Measurements from ENCODE around the gene CCNYL1.
"Not testable (repeated sequence)": the region's sequence is repeated elsewhere in the genome, so short reads cannot be mapped to it uniquely, and the experiment has no call there.

Gene CCNYL1

DNA sequence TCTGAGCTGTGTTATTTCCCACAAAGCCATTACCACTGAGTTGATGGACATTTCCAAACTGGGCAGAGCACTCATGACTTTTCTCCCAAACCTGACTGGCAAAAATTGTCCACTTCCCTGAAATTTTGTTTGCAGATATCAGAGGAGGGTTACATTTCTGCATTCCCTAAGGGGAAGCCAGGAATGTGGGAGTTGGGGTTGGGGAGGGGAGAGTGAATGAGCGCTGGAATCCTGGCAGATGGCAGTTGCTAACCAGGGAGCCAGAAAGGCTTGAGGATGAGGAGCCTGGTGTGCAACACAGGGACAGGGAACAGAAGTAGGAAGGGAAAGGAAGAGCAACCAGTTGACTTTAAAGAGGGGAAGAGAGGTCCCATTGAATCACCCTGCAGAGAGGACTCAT, 14.0 kb upstream of the CCNYL1 start:
- DNase-seq (ENCODE audit: low read depth in 2 of 2), result no peak

DNA sequence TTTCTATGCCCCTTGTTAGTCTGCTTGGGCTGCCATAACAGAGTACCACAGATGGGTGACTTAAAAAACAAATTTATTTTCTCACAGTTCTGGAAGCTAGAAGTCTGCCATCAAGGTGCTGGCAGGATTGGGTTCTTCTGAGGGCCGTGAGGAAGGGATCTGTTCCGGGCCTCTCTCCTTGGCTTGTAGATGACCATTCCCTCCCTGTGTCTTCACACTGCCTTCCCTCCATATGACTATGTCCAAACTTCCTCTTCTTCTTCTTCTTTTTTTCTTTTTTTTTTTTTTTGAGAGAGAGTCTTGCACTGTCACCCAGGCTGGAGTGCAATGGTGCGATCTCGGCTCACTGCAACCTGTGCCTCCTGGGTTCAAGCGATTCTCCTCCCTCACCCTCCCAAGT, 13.1 kb upstream of the CCNYL1 start:
- no peak for DNase-seq (ENCODE audit: low read depth in 2 of 2)

DNA sequence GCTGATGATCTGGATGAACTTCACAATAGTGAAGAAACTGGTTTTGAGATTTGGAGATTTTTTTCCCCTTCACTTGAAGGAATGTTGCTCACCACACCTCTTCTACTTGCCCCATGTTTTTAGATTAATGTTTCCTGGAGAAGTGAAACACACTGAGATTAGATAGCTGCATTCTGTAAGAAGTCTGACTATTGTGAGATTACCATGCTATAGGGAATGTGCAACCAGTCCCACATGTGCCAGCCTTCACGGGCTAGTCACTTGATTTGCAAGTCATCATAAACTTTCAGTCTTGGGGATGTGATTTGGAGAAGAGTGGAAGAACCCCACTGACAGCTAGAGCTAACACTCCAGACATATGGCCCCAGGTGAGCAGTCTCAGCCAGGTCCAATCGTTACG, 7.4 kb upstream of the CCNYL1 start:
- no peak for DNase-seq (ENCODE audit: low read depth in 2 of 2)

DNA sequence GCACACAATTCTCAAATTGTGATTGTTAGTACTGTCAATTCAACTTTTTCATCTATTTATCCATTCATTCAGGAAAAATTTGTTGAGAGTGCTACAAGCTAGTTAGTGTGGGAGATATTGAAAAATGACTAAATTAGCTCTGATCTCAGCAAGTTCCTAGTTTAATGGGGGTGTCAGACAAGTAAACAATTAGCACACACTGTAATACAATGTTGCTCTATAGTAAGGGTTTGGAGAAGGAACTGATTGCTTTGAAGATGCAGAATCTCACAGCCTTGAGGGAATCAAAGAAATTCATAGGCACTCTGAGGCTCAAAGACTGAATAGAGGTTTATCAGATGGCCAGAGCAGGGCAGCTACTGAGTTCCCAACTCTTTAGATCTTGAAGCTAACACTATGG, 6.8 kb upstream of the CCNYL1 start:
- DNase-seq (ENCODE audit: low read depth in 2 of 2), result no peak

DNA sequence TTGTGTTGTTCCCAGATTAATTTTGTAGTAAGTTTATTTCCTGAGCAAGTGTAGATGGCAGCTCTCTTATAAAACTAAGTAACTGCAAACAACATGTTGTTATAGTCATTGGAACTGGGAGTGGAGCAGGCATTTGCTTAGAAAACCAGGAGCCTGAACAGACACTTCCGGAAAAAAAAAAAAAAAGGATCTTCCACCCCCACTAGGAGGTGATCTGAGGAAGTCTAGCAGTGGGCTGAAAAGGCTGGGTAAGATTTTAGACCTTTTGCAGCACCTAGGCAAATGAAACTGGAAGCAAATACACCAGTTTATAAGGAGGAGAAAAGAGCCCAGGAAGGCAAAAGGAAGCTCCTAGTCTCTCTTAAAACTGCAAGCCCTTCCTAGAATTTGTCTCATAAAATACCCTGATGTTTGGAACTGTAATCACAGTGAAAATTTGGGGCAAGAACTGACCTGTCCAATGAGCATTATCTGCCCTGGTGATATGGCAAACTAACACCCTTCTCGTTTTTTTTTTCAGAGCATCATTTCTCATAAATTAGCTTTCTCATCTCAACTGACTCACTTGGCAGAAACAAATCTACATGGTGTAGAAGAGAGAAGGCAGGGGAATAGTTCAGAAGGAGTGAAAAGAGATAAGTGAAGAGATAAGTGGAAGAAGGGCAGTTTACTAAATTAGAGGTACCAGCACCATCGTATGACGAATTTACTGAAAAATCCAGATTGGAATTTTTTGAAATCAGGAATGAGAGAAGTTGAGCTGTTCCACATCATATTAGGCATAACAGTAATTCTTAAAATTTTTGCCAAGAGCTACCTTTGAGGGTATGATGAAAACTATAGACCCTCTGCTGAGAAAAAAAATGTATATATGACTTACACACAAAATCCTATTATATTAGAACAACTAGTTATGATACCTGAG, 4.2 kb upstream of the CCNYL1 start:
- no peak for DNase-seq (ENCODE audit: low read depth in 2 of 2)

DNA sequence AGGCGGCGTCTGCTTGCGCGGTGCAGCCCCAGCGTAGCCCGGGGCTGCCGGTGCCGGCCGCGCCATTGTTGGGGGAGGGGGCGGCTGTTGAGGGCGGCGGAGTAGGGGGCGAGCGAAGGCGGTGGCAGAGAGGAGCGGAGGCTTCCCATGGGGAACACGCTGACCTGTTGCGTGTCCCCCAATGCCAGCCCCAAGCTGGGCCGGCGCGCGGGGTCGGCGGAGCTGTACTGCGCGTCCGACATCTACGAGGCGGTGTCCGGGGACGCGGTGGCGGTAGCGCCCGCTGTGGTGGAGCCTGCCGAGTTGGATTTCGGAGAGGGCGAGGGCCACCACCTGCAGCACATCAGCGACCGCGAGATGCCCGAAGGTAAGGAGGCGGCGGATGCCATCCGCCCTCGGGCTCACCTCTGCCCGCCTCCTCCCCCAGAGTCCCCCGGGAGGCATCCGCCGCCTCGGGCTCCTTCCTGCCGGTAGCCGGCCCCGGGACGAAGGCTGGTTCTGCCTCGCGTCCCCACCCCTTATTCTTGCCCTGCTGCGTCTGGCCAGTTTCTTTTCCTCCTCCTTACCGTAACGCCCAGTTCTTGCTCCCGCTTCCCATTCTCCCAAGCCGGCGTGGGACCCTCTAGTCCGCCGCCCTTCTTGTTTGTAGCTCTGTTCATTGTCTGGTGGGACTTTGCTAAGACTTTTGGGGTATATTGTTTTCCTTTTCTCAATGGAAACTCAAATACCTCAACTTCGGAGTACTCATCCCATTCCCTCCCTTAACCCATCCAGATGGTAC, 500 bp downstream of the CCNYL1 start:
- no peak for DNase-seq (ENCODE audit: low read depth in 2 of 2)

DNA sequence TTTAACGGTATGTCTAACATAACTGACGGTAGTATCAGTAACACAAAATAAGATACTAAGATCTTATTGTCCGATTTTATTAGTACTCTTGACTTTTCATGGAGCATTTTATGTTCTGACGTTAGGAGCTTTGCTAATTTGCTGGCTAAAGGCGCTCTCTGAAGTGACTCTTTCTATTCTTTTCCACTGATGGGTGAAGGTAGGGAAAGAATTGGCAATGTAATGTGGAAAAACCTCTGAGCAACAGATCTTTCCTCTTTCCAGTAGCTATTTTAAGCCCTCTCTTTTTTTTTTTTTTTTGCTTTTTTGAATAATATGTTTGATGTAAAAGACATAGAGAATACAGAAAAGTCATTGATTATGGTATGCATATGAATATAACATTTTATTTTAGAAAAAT, 4.6 kb downstream of the CCNYL1 start:
- DNase-seq (ENCODE audit: low read depth in 2 of 2), result no peak

DNA sequence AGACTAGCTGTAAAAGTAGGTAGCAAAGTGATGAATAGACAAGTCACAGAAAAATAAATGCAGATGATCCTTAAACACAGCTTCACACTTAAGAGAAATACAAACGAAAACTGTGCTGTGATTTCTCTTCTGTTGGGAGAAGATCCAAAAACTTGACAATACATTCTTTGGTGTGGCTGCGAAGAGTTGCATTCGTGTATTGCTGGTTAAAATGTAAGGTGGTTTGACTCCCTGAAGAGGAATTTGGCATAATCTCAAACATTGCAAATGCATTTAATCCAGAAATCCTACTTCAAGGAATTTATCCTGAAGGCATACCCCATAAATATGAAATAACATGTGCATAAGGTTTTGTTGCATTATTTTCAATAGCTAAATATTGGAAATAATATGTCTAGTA, 7.1 kb downstream of the CCNYL1 start:
- no peak for DNase-seq (ENCODE audit: low read depth in 2 of 2)

DNA sequence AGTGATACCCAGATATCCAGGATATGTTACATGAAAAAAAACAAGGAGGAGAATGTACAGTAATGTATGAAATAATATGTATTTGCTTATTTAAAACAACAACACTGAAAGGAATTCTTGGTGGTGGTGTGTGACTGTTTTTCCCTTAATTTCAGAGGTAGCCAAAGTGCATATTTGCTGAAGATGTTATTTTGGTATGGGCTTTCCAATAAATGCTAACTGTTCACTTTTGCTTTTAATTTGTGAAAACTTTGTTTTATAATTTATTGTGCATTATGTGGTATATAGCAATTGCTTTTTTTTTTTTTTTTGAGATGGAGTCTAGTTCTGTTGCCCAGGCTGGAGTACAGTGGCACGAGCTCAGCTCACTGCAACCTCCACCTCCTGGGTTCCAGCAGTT, 7.6 kb downstream of the CCNYL1 start:
- DNase-seq (ENCODE audit: low read depth in 2 of 2), result no peak

DNA sequence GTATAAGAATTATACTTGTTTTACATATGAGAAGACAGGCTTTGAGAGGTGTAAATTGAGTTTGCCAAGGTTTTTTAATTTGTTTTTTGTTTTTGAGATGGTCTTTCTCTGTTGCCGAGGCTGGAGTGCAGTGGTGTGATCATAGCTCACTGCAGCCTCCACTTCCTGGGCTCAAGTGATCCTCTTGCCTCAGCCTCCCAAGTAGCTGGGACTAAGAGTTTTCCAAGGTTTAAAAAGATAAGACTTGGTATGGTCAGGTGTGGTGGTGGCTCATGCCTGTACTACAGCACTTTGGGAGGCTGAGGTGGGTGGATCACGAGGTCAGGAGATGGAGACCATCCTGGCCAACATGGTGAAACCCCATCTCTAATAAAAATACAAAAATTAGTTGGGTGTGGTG, 8.2 kb downstream of the CCNYL1 start:
- DNase-seq (ENCODE audit: low read depth in 2 of 2), result not testable (repeated sequence)

DNA sequence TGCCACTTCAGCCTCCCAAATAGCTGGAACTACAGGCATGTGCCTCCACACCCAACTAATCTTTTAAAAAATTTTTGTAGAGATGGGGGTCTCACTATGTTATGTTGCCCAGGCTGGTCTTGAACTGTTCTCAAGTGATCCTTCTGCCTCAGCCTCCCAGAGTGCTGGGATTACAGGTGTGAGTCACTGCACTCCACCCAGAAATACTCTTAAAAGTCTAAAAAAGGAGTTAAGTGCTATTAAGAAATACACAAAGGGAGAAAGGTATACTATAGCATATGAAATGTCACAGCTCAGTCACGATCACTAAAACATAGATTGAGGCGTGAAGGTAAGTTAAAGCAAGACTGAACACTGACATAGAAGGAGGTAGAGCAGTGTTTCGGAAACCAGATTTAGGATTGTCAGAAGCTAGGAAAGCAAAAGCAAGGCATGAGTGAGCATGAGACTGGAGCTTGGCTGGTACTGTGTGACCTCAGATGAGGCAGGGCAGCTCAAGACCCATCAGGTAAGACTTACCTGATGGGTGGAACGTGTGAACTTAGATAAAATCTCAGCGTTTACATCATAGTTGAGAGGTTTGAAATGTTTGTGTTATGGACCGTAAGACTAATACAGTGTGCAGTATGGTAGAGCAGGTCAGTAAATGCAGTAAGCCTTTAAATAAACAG, 9.2 kb downstream of the CCNYL1 start:
- DNase-seq (ENCODE audit: low read depth in 2 of 2), result no peak

DNA sequence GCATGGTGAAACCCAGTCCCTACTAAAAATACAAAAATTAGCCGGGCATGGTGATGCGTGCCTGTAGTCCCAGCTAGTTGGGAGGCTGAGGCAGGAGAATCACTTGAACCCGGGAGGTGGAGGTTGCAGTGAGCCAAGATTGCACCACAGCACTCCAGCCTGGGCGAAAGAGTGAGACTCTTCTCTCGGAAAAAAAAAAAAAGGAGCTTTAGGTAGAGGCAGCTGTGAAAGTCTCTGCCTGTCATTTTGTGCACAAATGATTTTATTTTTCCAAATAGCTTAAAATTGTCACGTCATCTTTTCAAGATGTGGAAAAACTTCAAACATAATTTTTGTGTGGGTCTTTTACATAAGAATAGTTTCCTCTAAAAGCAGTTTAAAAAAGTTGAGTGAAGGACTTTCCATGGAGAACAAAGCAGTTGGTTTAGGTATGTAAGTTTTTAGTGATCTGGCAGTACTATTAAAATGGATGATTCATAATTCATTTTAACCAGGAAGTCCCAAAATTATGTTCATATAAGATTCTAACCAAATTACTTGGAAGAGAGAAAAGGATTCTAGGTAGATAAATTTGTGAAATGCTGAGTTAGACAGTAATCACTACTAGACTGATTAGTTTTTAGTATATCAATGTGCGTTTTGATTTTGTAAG, 11.5 kb downstream of the CCNYL1 start:
- DNase-seq (ENCODE audit: low read depth in 2 of 2), result no peak

DNA sequence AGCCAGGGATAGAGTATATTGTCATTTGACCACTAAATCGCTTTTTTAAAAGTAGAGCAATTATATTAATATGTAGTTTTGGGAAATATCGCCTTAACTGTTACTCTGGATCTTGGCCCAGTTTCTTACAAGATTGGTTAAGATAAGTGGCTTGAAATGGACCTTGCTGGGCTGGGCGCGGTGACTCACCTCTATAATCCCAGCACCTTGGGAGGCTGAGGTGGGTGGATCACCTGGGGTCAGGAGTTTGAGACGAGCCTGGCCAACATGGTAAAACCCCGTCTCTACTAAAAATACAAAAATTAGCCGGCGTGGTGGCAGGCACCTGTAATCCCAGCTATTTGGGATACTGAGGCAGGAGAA, 12.0 kb downstream of the CCNYL1 start:
- DNase-seq (ENCODE audit: low read depth in 2 of 2), result not testable (repeated sequence)

DNA sequence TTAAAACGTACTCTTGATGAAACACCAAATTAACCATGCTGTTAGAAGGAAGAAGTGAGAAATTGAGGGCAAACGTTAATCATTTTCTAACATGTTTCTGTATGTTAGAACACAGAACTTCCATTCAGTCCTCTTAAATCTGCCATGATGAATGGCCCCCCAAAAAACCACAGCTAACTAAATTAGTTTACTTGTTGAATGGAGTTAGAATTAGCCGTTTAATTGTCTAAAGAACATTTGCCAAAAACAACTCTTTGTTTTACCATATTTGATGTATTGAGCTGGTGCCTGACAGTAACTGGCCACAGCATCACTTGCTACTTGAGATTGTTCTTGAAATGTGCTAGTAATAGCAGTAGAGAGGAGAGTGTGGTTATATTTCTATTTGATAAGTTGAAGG, 12.7 kb downstream of the CCNYL1 start:
- no peak for DNase-seq (ENCODE audit: low read depth in 2 of 2)

DNA sequence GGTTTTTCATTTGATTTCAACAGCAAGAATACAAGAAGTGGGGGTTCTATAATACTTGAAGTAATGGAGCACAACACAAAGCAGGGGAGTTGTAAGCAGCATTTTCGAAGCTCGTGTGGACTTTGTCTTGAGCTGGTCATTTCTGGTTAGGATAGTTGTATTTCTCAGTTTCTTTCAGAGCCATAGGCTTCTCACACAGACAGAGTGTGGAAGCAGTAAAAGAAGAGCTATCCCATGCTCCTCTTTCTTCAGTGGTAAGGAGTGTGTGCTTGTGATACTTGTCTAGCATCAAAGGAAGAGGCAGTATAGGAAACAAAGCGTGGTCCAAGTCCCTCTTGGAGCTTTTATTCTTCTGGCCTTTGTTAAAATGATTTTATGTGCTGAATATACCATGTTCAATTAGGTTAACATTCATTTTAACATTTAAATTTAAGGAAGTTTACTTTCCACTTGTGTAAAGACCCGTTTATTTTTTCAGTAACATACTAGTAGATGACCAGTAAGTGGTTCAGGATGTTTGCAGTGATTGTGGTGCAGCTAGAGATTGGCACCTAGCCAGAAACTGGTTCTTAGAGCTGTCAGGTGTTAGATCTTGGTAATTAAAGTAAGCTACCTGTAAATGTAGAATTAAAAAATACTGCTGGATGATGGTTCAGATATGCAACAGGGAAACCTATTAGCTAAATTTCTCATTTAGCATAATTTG, 14.6 kb downstream of the CCNYL1 start:
- DNase-seq (ENCODE audit: low read depth in 2 of 2), result no peak

DNA sequence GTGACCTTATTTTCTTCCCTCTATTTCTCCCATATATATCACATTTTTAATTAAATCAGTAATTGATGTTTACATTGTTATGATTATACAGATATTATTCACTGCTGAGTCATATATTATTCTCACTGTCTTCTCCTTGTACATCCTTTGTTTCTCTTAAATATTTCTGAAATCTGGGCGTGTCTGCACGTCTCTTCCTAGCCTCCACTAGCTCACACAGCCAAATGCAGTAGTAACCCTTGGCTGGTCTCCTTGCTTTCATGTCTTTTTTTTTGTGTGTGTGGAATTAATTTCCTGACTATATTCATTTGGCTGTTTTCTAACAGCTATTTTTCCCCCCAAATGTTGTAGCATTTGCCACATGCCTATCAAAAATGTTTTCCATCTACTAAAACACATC, 15.8 kb downstream of the CCNYL1 start:
- DNase-seq (ENCODE audit: low read depth in 2 of 2), result no peak

DNA sequence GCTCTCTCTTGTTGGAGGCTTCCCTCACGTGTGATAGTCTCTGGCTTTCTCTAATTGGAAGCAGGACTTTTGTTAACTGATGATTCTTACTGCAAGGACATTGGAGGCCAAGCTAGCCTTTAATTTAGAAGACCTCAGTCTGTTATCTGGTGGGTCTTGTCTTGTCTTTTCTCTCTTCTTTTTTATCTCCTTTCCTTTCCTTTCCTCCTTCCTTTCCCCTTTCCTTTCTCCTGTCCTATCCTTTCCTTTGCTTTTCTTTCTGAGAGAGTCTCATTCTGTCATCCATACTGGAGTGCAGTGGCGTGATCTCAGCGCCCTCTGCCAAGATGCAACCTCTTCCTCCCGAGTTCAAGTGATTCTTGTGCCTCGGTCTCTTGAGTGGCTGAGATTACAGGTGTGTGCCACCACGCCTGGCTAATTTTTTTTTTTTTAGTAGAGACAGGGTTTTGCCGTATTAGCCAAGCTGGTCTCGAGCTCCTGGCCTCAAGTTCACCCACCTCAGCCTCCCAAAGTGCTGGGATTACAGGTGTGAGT, 18.1 kb downstream of the CCNYL1 start:
- DNase-seq (ENCODE audit: low read depth in 2 of 2), result no peak

DNA sequence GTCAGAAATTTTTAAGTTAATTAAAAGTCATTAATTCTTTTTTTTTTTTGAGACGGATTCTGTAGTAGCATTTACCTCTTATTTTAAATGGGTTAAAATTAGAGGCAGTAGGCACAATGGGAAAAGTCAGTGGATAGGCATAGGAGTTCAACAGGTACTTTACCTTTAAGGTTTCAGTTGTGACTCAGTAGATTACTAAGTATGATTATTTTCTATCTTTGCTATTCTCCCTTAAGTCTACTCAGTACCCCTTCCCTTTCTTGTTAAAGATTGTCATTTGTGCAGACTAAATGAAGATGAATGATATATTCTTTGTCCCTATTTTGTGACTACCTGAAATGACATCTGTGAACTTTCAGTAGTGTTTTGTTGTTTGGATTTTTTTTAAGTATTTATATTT, 19.7 kb downstream of the CCNYL1 start:
- DNase-seq (ENCODE audit: low read depth in 2 of 2), result no peak

DNA sequence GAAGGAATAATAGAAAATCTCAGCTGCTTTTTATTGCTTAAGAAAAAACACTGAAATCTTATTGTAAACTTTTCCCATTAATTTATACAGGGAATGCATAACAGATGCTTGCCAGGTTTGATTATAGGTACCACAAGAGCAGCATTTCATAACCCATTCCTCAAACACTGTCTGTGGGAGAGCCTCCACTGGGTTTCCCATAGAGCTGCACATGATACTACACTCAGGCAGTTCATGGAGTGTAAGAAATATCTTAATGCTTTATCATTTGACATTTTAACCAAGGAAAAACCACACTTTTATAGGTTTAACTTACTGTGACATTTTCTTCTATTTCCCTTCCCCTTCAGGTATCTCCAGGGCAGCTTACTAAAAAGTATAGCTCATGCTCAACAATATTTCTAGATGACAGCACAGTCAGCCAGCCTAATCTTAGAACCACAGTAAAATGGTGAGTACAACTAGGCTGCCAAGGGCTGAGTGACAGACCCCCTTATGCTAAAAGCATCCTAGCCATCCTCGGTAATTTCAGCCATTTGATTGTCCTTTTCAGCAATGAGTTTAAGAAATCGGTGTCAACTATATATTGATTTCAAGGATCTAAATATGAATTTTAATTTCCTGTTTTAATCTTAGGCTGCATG, 22.3 kb downstream of the CCNYL1 start:
- DNase-seq (ENCODE audit: low read depth in 2 of 2), result no peak

DNA sequence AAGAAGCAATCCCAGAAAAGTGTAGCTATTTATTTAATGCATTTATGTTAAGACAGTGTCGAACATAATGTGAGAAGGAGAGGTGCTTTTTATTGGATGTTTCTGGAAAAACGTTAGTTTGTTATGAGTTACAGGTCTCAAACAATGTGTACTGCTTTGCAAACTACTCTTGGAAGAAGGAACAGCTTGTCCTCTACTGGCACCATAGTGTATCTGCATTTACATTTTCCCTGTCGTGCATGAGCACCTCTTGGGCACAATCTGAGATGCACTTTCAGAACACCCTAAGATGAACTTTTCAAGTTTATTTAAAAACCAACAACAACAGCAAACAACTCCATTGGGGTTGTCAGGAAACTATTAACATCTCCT, 22.8 kb downstream of the CCNYL1 start:
- DNase-seq (ENCODE audit: low read depth in 2 of 2), result no peak
